Calu3 (cell line): ENCODE data around the gene XRCC6. TPM values are rescaled to one million over a fixed set of nuclear protein-coding genes. Genes with fewer than 3 reads are reported as not detected.

ENCODE experiments used
- BruUV-seq: library from RNA; stranded (reverse); fragments of 400-500 nt; replicated peaks from 2 replicates; lab custom pipeline; 2021; lab: Mats Ljungman, UMichigan
- CTCF ChIA-PET: fragments of 300-600 bp; sonication (Branson Sonifier 250); formaldehyde crosslinking; loops from one replicate; lab custom pipeline; 2022; ENCODE audit warnings: antibody characterized with exemption; lab: Charles Lee
- DNase-seq: peaks from one replicate; pipeline ENCODE4 v3.0.0; 2022
- H3K27ac Mint-ChIP-seq: one replicate; pipeline ENCODE4 v1.8.0; 2022; ENCODE audit warnings: mixed read lengths; ENCODE audit not compliant: unreplicated experiment
- H3K27me3 Mint-ChIP-seq: one replicate; pipeline ENCODE4 v1.8.0; 2022; ENCODE audit warnings: mixed read lengths; ENCODE audit not compliant: unreplicated experiment
- H3K36me3 Mint-ChIP-seq: one replicate; pipeline ENCODE4 v1.8.0; 2022; ENCODE audit warnings: mild to moderate bottlenecking, moderate library complexity, mixed read lengths; ENCODE audit not compliant: insufficient read depth, unreplicated experiment
- H3K4me1 Mint-ChIP-seq: one replicate; pipeline ENCODE4 v1.8.0; 2022; ENCODE audit warnings: mild to moderate bottlenecking, low read depth, mixed read lengths; ENCODE audit not compliant: unreplicated experiment
- H3K4me3 Mint-ChIP-seq: one replicate; pipeline ENCODE4 v1.8.0; 2022; ENCODE audit warnings: mild to moderate bottlenecking, low read depth, moderate library complexity, mixed read lengths; ENCODE audit not compliant: unreplicated experiment
- H3K9me3 Mint-ChIP-seq: one replicate; pipeline ENCODE4 v1.8.0; 2022; ENCODE audit warnings: low read depth, mixed read lengths; ENCODE audit not compliant: unreplicated experiment
- CTCF ChIP-seq: fragments of 200-600 bp; IDR thresholded peaks from one replicate; pipeline ENCODE4 v1.8.0; 2022; ENCODE audit warnings: antibody characterized with exemption; ENCODE audit not compliant: unreplicated experiment
- intact Hi-C: fragments of 100-400 bp; cut with micrococcal nuclease; formaldehyde crosslinking; loops from one replicate; pipeline ENCODE4 v1.10.0; 2022; ENCODE audit not compliant: unreplicated experiment
- total RNA-seq: library from RNA; stranded (reverse); gene quantifications from 2 replicates; pipeline ENCODE4 v1.2.3, GENCODE V29; 2022

XRCC6 gene
- total RNA-seq, 1 experiment from 2014 or later: 401 TPM

DNA sequence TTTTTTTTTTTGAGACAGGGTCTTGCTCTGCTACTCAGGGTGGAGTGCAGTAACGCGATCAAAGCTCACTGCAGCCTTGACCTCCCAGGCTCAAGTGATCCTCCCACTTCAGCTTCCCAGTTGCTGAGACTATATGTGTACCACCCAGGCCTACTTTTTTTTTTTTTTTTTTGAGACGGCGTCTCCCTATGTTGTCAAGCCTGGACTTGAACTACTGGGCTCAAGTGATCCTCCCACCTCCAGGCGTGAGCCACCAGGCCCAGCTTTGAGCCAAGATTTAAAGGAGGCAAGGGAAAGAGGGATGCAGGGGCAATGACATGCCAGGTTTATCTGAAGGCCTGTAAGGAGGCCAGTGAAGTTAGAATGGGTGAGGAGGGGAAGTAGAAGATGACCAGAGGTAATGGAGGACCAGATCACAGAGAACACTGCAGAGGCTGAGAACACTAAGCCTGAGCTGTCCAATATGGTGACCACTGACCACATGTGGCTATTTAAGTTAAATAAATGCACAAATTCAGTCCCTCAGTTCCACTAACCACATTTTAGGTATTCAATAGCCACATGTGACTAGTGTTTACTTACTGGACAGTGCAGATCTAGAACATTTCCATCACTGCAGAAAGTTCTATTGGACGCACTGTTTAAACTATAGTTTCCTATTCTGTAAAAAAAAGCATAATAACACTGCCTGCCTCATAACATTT, 8.3 kb upstream of the XRCC6 start:
- no peak overlapping the region for H3K27ac Mint-ChIP-seq

DNA sequence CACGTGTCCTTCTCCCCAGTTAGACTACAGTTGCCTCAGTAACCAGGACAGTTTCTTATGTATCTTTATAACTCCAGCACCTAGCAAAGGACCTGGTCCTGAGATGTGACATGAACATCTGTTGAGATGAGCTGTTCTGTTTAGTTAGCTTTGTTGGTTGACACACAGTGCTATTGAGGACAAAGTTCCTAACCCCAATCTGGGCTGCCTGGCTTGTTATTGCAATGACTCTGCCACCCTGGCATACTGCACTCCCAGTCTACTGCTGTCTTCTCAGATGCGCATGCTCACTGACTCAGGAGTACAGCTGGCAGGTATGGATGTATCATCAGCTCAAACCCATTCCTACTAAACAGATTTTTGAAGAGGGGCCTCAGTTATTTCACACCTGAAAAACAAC, 7.6 kb upstream of the XRCC6 start:
- intact Hi-C loops: no loop called here
- CTCF ChIA-PET: interaction anchor here (0.6 kb wide), 1 partner anchor 294 kb away, joined by 7 read pairs; no protein-coding TSS in a partner anchor
- Mint-ChIP-seq H3K4me3 (no peak overlapping the region), H3K27ac (no peak overlapping the region), H3K4me1 (no peaks in the 10 kb centered on the region), H3K9me3 (no peaks in the 10 kb centered on the region), H3K27me3 (no peaks in the 10 kb centered on the region), H3K36me3 (peaks cover 21% of the 10 kb centered on the region)
- no TSS peak for BruUV-seq
- no peak for TF ChIP-seq CTCF
- no peak for DNase-seq

More for the DNA sequence above, 8.3 kb upstream of the XRCC6 start:
- intact Hi-C loops: no loop called here
- no peak overlapping the region for H3K4me3 Mint-ChIP-seq
- DNase-seq: no peak
- CTCF ChIA-PET: interaction anchor here (0.6 to 0.7 kb wide), 2 partner anchors 103 to 293 kb away, joined by 3 to 7 read pairs; no protein-coding TSS in a partner anchor
- H3K9me3 Mint-ChIP-seq: no peaks in the 10 kb centered on the region
- H3K36me3 Mint-ChIP-seq: peaks cover 18% of the 10 kb centered on the region
- H3K27me3 Mint-ChIP-seq: no peaks in the 10 kb centered on the region
- BruUV-seq: no TSS peak
- TF ChIP-seq CTCF: no peak
- H3K4me1 Mint-ChIP-seq: no peaks in the 10 kb centered on the region

- peak overlapping the region; percentile 92 for H3K27ac Mint-ChIP-seq
- H3K9me3 Mint-ChIP-seq: no peaks in the 10 kb centered on the region
- peak overlapping the region; percentile 92 for H3K4me3 Mint-ChIP-seq
- H3K36me3 Mint-ChIP-seq: peaks cover 65% of the 10 kb centered on the region
- BruUV-seq: no TSS peak
- H3K4me1 Mint-ChIP-seq: peaks cover 10% of the 10 kb centered on the region
- intact Hi-C loops: no loop called here
- CTCF ChIA-PET: interaction anchor here (0.7 to 1.7 kb wide), 2 partner anchors 47 to 67 kb away, joined by 3 to 8 read pairs; no protein-coding TSS in a partner anchor
- no peak for TF ChIP-seq CTCF
- peak; percentile 51 for DNase-seq
- H3K27me3 Mint-ChIP-seq: no peaks in the 10 kb centered on the region
Measured at GRCh38 chr22:41619979-41620588, 1.0 kb upstream of the XRCC6 start.

DNA sequence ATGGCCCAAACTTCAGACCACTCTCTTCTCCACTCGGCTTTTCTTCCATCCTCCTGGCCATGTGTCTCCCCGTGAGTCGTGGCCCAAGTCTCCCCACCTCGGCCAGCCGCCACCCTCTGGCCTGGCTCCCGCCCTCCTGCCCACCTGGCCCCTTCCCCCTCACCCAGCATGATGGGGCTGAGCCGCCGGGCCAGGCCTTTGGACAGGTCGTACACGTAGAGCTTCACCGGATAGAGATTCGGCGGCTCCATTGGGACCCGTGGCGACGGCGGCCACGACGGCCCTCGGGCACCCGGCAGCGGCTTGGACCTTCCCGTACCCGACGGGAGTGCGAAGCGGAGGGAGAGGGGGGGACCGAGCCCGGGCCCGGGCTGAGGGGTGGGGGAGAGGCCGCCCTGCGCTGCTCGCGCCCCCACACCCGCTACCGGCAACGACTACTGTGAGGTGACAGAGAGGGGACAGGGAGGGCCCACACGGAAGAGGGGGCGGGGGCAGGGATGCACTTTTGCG, 451 bp upstream of the XRCC6 start, which contains the start of gene DESI1:
TSS of gene DESI1 (minus strand) at position 455 of the 510 bp plus-strand sequence. CDS start at position 251, 204 bp downstream.
- H3K36me3 Mint-ChIP-seq: peaks cover 71% of the 10 kb centered on the region
- peak within 1 kb of the TSS; percentile 92 for H3K4me3 Mint-ChIP-seq
- peak within 1 kb of the TSS; percentile 92 for H3K27ac Mint-ChIP-seq
- intact Hi-C loops: no loop called here
- CTCF ChIA-PET: interaction anchor here (0.7 to 1.7 kb wide), 3 partner anchors 46 to 77 kb away, joined by 3 to 8 read pairs (median 3); no protein-coding TSS in a partner anchor
- TF ChIP-seq CTCF: no peak
- peak; percentile 59 for DNase-seq
- no TSS peak for BruUV-seq
- no peaks in the 10 kb centered on the region for H3K9me3 Mint-ChIP-seq
- peaks cover 10% of the 10 kb centered on the region for H3K4me1 Mint-ChIP-seq
- H3K27me3 Mint-ChIP-seq: no peaks in the 10 kb centered on the region
